ENCODE measurements around the gene SLC1A2. TPM values are rescaled to one million over a fixed set of nuclear protein-coding genes. Genes with fewer than 3 reads are reported as not detected.

Gene SLC1A2
- polyA plus RNA-seq, 5 donors: 14.1 to 31.2 (median 18.7) TPM

- DNase-seq: no peak
Measured at GRCh38 chr11:35245056-35245455, 174.3 kb downstream of the SLC1A2 start.

GRCh38 chr11:35243774-35244173, 175.6 kb downstream of the SLC1A2 start:
- no peak for DNase-seq

- no peak for DNase-seq
Measured at GRCh38 chr11:35242412-35243242, 176.7 kb downstream of the SLC1A2 start.

GRCh38 chr11:35241531-35241930, 177.8 kb downstream of the SLC1A2 start:
- DNase-seq: no peak

- DNase-seq: no peak
Measured at GRCh38 chr11:35241083-35241482, 178.3 kb downstream of the SLC1A2 start.

- no peak for DNase-seq
Measured at GRCh38 chr11:35239471-35240075, 179.8 kb downstream of the SLC1A2 start.

GRCh38 chr11:35238882-35239281, 180.5 kb downstream of the SLC1A2 start:
- DNase-seq: no peak

GRCh38 chr11:35237860-35238715, 181.3 kb downstream of the SLC1A2 start:
- peak; percentile 31 for DNase-seq

GRCh38 chr11:35237351-35237750, 182.0 kb downstream of the SLC1A2 start:
- peak; percentile 17 to 24 for DNase-seq

- DNase-seq: no peak
Measured at GRCh38 chr11:35236667-35237003, 182.7 kb downstream of the SLC1A2 start.

GRCh38 chr11:35235936-35236666, 183.3 kb downstream of the SLC1A2 start:
- no peak for DNase-seq

GRCh38 chr11:35235498-35235897, 183.9 kb downstream of the SLC1A2 start:
- no peak for DNase-seq

- DNase-seq: no peak
Measured at GRCh38 chr11:35235157-35235468, 184.2 kb downstream of the SLC1A2 start.

GRCh38 chr11:35234460-35235156, 184.8 kb downstream of the SLC1A2 start:
- DNase-seq: no peak

- no peak for DNase-seq
Measured at GRCh38 chr11:35233518-35233917, 185.8 kb downstream of the SLC1A2 start.

- DNase-seq: no peak
Measured at GRCh38 chr11:35232891-35233330, 186.4 kb downstream of the SLC1A2 start.

- no peak for DNase-seq
Measured at GRCh38 chr11:35231076-35231860, 188.1 kb downstream of the SLC1A2 start.

GRCh38 chr11:35230388-35230787, 189.0 kb downstream of the SLC1A2 start:
- DNase-seq: no peak

GRCh38 chr11:35228328-35228725, 191.0 kb downstream of the SLC1A2 start:
- DNase-seq: no peak

- DNase-seq: no peak
Measured at GRCh38 chr11:35227576-35228327, 191.6 kb downstream of the SLC1A2 start.
